SK-N-SH treated with all-trans-retinoic acid at 6 μM for 48 hours (cell line): Measurements from ENCODE around the gene DBNDD2.

Experiments
- ARNTL ChIP-seq: fragments of 450-650 bp; formaldehyde crosslinking; IDR thresholded peaks from 2 replicates; pipeline ENCODE4 v1.5.0; 2020; ENCODE audit warnings: low read depth, mild to moderate bottlenecking, moderate library complexity, borderline replicate concordance
- ESRRG ChIP-seq: fragments of 250-450 bp; sonication (Bioruptor Pico); IDR thresholded peaks from 2 replicates; pipeline ENCODE4 v1.6.1; 2021; ENCODE audit warnings: mild to moderate bottlenecking
- OSR1 ChIP-seq: fragments of 250-450 bp; sonication (Bioruptor Pico); IDR thresholded peaks from 2 replicates; pipeline ENCODE4 v1.8.0; 2022; ENCODE audit warnings: moderate library complexity, mild to moderate bottlenecking, inconsistent platforms
- RARB ChIP-seq: fragments of 250-450 bp; sonication (Bioruptor Pico); IDR thresholded peaks from 2 replicates; pipeline ENCODE4 v1.8.0; 2021; ENCODE audit warnings: mild to moderate bottlenecking, moderate library complexity
- TOX ChIP-seq: fragments of 250-450 bp; sonication (Bioruptor Pico); IDR thresholded peaks from 2 replicates; pipeline ENCODE4 v1.8.0; 2021; ENCODE audit warnings: mild to moderate bottlenecking, moderate library complexity, borderline replicate concordance
- ZFP3 ChIP-seq: fragments of 250-450 bp; sonication (Bioruptor Pico); IDR thresholded peaks from 2 replicates; pipeline ENCODE4 v1.5.0; 2020; ENCODE audit warnings: mild to moderate bottlenecking, moderate library complexity
- ZFP30 ChIP-seq: fragments of 450-650 bp; formaldehyde crosslinking; IDR thresholded peaks from 2 replicates; pipeline ENCODE4 v1.5.0; 2022; ENCODE audit warnings: mild to moderate bottlenecking, moderate library complexity

DNA sequence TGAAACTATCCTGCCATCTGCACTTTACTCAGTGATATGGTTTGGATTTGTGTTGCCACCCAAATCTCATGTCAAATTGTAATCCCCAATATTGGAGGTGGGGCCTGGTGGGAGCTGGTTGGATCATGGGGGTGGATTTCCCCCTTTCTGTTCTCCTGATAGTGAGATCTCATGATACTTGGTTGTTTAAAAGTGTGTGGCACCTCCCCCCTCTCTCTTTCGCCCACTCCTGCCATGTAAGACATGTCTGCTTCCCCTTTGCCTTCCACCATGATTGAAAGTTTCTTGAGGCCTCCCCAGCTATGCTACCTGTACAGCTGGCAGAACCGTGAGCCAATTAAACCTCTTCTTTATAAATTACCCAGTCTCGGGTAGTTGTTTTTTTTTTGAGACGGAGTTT, 25.9 kb downstream of the DBNDD2 start:
- TF ChIP-seq ZFP30 (CRISPR knock-in tag) (no peak), OSR1 (CRISPR knock-in tag) (no peak), ZFP3 (CRISPR knock-in tag) (no peak), TOX (CRISPR knock-in tag) (no peak), RARB (CRISPR knock-in tag) (no peak), ESRRG (CRISPR knock-in tag) (no peak), ARNTL (CRISPR knock-in tag) (no peak)
